Stimulated activated CD8-positive, alpha-beta memory T cell treated with anti-CD3 and anti-CD28 coated beads, Interleukin-7, amount 100 ng/mL, for 48 hours (primary cell): ENCODE measurements around the gene BCCIP.

Experiments used
- DNase-seq, 2 donors: peaks; one replicate each; pipeline ENCODE4 v3.0.0-alpha.2; 2020; ENCODE audit warnings: low read depth in 1 of 2; ENCODE audit errors: extremely low read depth in 1 of 2

Gene BCCIP

GRCh38 chr10:125883211-125883610 lies 59.9 kb downstream of the BCCIP start:
- DNase-seq, result no peak
